ENCODE results near the gene SAPCD1. TPM values are rescaled to one million over a fixed set of nuclear protein-coding genes. Genes with fewer than 3 reads are reported as not detected.
A peak's percentile ranks its signal among the peaks of the same experiment; 100 is the strongest.

Gene SAPCD1
- total and polyA plus RNA-seq, 10 of the 15 experiments (the other 5 are each of a cell fraction or from before 2014, with no cell fraction given): 1.6 to 13.0 (median 5.4) TPM

GRCh38 chr6:31794866-31795615 is 32.6 kb downstream of the SAPCD1 start (continued):
- no peak for TF ChIP-seq RAD51 (IDR thresholded peaks at IDR 0.05)
- no peak for TF ChIP-seq RELA (IDR thresholded peaks at IDR 0.05; ENCODE audit: borderline replicate concordance, partially characterized antibody)
- no peak for TF ChIP-seq ZNF207 (IDR thresholded peaks at IDR 0.05; ENCODE audit: borderline replicate concordance)
- no peak for TF ChIP-seq POLR2AphosphoS2 (IDR thresholded peaks at IDR 0.05; ENCODE audit: low read depth, low read length)
- TF ChIP-seq, protein P1, sequence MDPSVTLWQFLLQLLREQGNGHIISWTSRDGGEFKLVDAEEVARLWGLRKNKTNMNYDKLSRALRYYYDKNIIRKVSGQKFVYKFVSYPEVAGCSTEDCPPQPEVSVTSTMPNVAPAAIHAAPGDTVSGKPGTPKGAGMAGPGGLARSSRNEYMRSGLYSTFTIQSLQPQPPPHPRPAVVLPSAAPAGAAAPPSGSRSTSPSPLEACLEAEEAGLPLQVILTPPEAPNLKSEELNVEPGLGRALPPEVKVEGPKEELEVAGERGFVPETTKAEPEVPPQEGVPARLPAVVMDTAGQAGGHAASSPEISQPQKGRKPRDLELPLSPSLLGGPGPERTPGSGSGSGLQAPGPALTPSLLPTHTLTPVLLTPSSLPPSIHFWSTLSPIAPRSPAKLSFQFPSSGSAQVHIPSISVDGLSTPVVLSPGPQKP (IDR thresholded peaks at IDR 0.05; ENCODE audit: low read depth, low read length): no peak
- no peak for TF ChIP-seq ZBTB11 (CRISPR knock-in tag; IDR thresholded peaks at IDR 0.05)
- TF ChIP-seq CHD4 (IDR thresholded peaks at IDR 0.05): no peak
- no peak for TF ChIP-seq IKZF1 (conservative IDR thresholded peaks at IDR 0.05)
- TF ChIP-seq ZNF217 (IDR thresholded peaks at IDR 0.05): no peak
- no peak for TF ChIP-seq CREB1 (IDR thresholded peaks at IDR 0.05; ENCODE audit: low read depth)
- TF ChIP-seq, protein P2, sequence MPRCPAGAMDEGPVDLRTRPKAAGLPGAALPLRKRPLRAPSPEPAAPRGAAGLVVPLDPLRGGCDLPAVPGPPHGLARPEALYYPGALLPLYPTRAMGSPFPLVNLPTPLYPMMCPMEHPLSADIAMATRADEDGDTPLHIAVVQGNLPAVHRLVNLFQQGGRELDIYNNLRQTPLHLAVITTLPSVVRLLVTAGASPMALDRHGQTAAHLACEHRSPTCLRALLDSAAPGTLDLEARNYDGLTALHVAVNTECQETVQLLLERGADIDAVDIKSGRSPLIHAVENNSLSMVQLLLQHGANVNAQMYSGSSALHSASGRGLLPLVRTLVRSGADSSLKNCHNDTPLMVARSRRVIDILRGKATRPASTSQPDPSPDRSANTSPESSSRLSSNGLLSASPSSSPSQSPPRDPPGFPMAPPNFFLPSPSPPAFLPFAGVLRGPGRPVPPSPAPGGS (IDR thresholded peaks at IDR 0.05; ENCODE audit: borderline replicate concordance, insufficient read depth, low read depth, low read length, poor library complexity, severe bottlenecking): no peak
- no peak for TF ChIP-seq ASH2L (IDR thresholded peaks at IDR 0.05; ENCODE audit: borderline replicate concordance, low read depth)
- TF ChIP-seq CBFB (IDR thresholded peaks at IDR 0.05; ENCODE audit: low read depth): no peak
- TF ChIP-seq IKZF2 (IDR thresholded peaks at IDR 0.05): 0 out of 4 replicates have a peak, but pooled peaks of 1 of the 2 experiments have one; percentile 20
- TF ChIP-seq CEBPB (IDR thresholded peaks at IDR 0.05; ENCODE audit: borderline replicate concordance in 1 of 2, low read depth in 2 of 2, low read length in 2 of 2): no peak
- TF ChIP-seq, protein P3, sequence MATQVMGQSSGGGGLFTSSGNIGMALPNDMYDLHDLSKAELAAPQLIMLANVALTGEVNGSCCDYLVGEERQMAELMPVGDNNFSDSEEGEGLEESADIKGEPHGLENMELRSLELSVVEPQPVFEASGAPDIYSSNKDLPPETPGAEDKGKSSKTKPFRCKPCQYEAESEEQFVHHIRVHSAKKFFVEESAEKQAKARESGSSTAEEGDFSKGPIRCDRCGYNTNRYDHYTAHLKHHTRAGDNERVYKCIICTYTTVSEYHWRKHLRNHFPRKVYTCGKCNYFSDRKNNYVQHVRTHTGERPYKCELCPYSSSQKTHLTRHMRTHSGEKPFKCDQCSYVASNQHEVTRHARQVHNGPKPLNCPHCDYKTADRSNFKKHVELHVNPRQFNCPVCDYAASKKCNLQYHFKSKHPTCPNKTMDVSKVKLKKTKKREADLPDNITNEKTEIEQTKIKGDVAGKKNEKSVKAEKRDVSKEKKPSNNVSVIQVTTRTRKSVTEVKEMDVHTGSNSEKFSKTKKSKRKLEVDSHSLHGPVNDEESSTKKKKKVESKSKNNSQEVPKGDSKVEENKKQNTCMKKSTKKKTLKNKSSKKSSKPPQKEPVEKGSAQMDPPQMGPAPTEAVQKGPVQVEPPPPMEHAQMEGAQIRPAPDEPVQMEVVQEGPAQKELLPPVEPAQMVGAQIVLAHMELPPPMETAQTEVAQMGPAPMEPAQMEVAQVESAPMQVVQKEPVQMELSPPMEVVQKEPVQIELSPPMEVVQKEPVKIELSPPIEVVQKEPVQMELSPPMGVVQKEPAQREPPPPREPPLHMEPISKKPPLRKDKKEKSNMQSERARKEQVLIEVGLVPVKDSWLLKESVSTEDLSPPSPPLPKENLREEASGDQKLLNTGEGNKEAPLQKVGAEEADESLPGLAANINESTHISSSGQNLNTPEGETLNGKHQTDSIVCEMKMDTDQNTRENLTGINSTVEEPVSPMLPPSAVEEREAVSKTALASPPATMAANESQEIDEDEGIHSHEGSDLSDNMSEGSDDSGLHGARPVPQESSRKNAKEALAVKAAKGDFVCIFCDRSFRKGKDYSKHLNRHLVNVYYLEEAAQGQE (IDR thresholded peaks at IDR 0.05; ENCODE audit: low read depth, low read length): no peak
- TF ChIP-seq RBBP5 (conservative IDR thresholded peaks at IDR 0.05): no peak
- TF ChIP-seq POU2F2 (IDR thresholded peaks at IDR 0.05; ENCODE audit: borderline replicate concordance, low read depth, low read length): no peak
- no peak for TF ChIP-seq MYC (IDR thresholded peaks at IDR 0.05; ENCODE audit: insufficient read depth, insufficient read length, insufficient replicate concordance, low read length, severe bottlenecking)

Data from GM12878 (cell line).